Transverse colon (tissue), 4 donors: ENCODE measurements around the gene PTPRQ. TPM values are rescaled to one million over a fixed set of nuclear protein-coding genes. Genes with fewer than 3 reads are reported as not detected.
"Not testable (repeated sequence)": the region's sequence is repeated elsewhere in the genome, so short reads cannot be mapped to it uniquely, and the experiment has no call there.

Source experiments
- DNase-seq: peaks from one replicate; pipeline ENCODE4 v3.0.0-alpha.2; 2019
- H3K27ac ChIP-seq, 4 donors: fragments of 200-600 bp; sonication (generic); 2 replicates each; pipeline ENCODE4 v1.5.1; 2016 to 2018; ENCODE audit warnings: inconsistent platforms in 4 of 4
- H3K27me3 ChIP-seq: fragments of 200-600 bp; sonication (generic); 2 replicates; pipeline ENCODE4 v1.5.1; 2017; ENCODE audit warnings: inconsistent platforms
- H3K36me3 ChIP-seq, 4 donors: fragments of 200-600 bp; sonication (generic); 2 replicates each; pipeline ENCODE4 v1.5.1; 2017 to 2019; ENCODE audit warnings: inconsistent platforms in 4 of 4
- H3K4me1 ChIP-seq, 4 donors: fragments of 200-600 bp; sonication (generic); 2 replicates each; pipeline ENCODE4 v1.5.1; 2017 to 2020; ENCODE audit warnings: inconsistent platforms in 4 of 4
- H3K4me3 ChIP-seq, 4 donors: fragments of 200-600 bp; sonication (generic); 1 replicate in 1 of 4; 2 replicates in 3 of 4; pipeline versions ENCODE4 v1.5.1 to v1.6.1; 2017 to 2019; ENCODE audit warnings: inconsistent platforms in 4 of 4
- H3K9me3 ChIP-seq, 2 donors: fragments of 200-600 bp; sonication (generic); 2 replicates each; pipeline ENCODE4 v1.5.1; 2017 to 2019; ENCODE audit warnings: inconsistent platforms in 2 of 2
- CTCF ChIP-seq, 5 experiments: fragments of 200-600 bp in 3 of 5; fragments of 450-650 bp in 2 of 5; sonication (generic) in 3 of 5; IDR thresholded peaks; 1 replicate in 2 of 5; 2 replicates in 3 of 5; pipeline ENCODE4 v1.5.1; 2016 to 2017; ENCODE audit warnings: antibody characterized with exemption in 5 of 5, inconsistent platforms in 3 of 5, mild to moderate bottlenecking in 2 of 5, moderate library complexity in 1 of 5
- EP300 ChIP-seq: sonication (generic); formaldehyde crosslinking; IDR thresholded peaks from one replicate; pipeline ENCODE4 v1.6.1; 2017; ENCODE audit warnings: antibody characterized with exemption, low read depth
- POLR2A ChIP-seq: fragments of 450-650 bp; IDR thresholded peaks from one replicate; pipeline ENCODE4 v1.6.1; 2016; ENCODE audit warnings: antibody characterized with exemption, mild to moderate bottlenecking, moderate library complexity
- POLR2AphosphoS5 ChIP-seq, 3 donors: sonication (generic); formaldehyde crosslinking; IDR thresholded peaks; one replicate each; pipeline ENCODE4 v1.6.1; 2016; ENCODE audit warnings: antibody characterized with exemption in 3 of 3
- WGBS, 2 donors: methylation state at CpG; one replicate each; pipeline ENCODE4 v1.1.5; 2018; ENCODE audit warnings: low coverage in 1 of 2; 5-methylcytosine and 5-hydroxymethylcytosine counted together
- in situ Hi-C, 4 donors: fragments of 200-750 bp; cut with MboI; loops; one replicate each; pipeline versions ENCODE4 v1.15.0 to v1.15.1; 2017; ENCODE audit warnings: low sequenced_read_pairs in 3 of 4, low pct_ligation_motif_present in 1 of 4, low pct_unique_long_range_greater_than_20kb in 1 of 4
- intact Hi-C: fragments of 100-400 bp; cut with DNase I; formaldehyde crosslinking; loops from one replicate; pipeline ENCODE4 v1.15.1; 2023; ENCODE audit warnings: low total_unique reads
- total RNA-seq, 4 donors: library from RNA; depleted of rRNA; stranded (reverse); fragments of >200 nt; gene quantifications; one replicate each; pipeline ENCODE4 v1.1.0, GENCODE V29; 2016

The PTPRQ gene
- total RNA-seq, 4 donors from 2014 or later = under 0.01 to 0.16 TPM; not detected in 2

- Histone ChIP-seq H3K36me3 (no peaks in the 10 kb centered on the region), H3K27ac (no peak overlapping the region), H3K4me1 (no peaks in the 10 kb centered on the region), H3K4me3 (no peak overlapping the region), H3K27me3 (no peaks in the 10 kb centered on the region), H3K9me3 (no peaks in the 10 kb centered on the region)
- DNase-seq = no peak
- TF ChIP-seq POLR2A = no peak
- no peak for TF ChIP-seq CTCF (IDR thresholded peaks at IDR 0.05)
- TF ChIP-seq EP300 = no peak
- TF ChIP-seq POLR2AphosphoS5 (IDR thresholded peaks at IDR 0.05) = no peak
- 67 to 88% methylated on average over 1 of the region's 1 CpG for WGBS, 2 donors
- in situ Hi-C loops (no loop called here), intact Hi-C loops (no loop called here)
Measured at GRCh38 chr12:80470403-80470802, 26.4 kb downstream of the PTPRQ start.

- intact Hi-C loops = no loop called here
- Histone ChIP-seq H3K27ac (no peak overlapping the region), H3K9me3 (no peaks in the 10 kb centered on the region), H3K36me3 (no peaks in the 10 kb centered on the region), H3K27me3 (no peaks in the 10 kb centered on the region), H3K4me1 (no peaks in the 10 kb centered on the region), H3K4me3 (no peak overlapping the region)
- in situ Hi-C loops = no loop called here
- no peak for DNase-seq
- TF ChIP-seq EP300 (no peak), POLR2A (no peak), POLR2AphosphoS5 (IDR thresholded peaks at IDR 0.05) (no peak), CTCF (IDR thresholded peaks at IDR 0.05) (no peak)
Measured at GRCh38 chr12:80472236-80472635, 28.2 kb downstream of the PTPRQ start.

GRCh38 chr12:80472911-80473500, 29.0 kb downstream of the PTPRQ start:
- Histone ChIP-seq H3K27me3 (no peaks in the 10 kb centered on the region), H3K9me3 (no peaks in the 10 kb centered on the region), H3K27ac (no peak overlapping the region), H3K4me1 (no peaks in the 10 kb centered on the region), H3K4me3 (no peak overlapping the region), H3K36me3 (no peaks in the 10 kb centered on the region)
- intact Hi-C loops (no loop called here), in situ Hi-C loops (no loop called here)
- TF ChIP-seq CTCF (IDR thresholded peaks at IDR 0.05) = peak in 3 of 5 experiments; percentile 11 to 25 (median 25)
- no peak for TF ChIP-seq POLR2A
- no peak for TF ChIP-seq EP300
- WGBS, 2 donors = 3 to 11% methylated on average over 4 of the region's 4 CpGs
- no peak for DNase-seq

GRCh38 chr12:80477521-80478145, 33.6 kb downstream of the PTPRQ start:
- H3K9me3 ChIP-seq, DNase-seq, H3K27ac ChIP-seq, in situ Hi-C loops, H3K36me3 ChIP-seq, intact Hi-C loops, H3K4me1 ChIP-seq, H3K4me3 ChIP-seq, H3K27me3 ChIP-seq: not testable (repeated sequence)
- WGBS, 2 donors = 91 to 97% methylated on average over 15 to 31 of the region's 31 CpGs

GRCh38 chr12:80484746-80485145, 40.7 kb downstream of the PTPRQ start:
- Histone ChIP-seq H3K4me1 (no peaks in the 10 kb centered on the region), H3K9me3 (no peaks in the 10 kb centered on the region), H3K27ac (no peak overlapping the region), H3K36me3 (no peaks in the 10 kb centered on the region), H3K4me3 (no peak overlapping the region), H3K27me3 (no peaks in the 10 kb centered on the region)
- intact Hi-C loops (no loop called here), in situ Hi-C loops (no loop called here)
- WGBS, 2 donors = 45 to 57% methylated on average over 2 of the region's 2 CpGs
- no peak for DNase-seq
- TF ChIP-seq POLR2A (no peak), CTCF (IDR thresholded peaks at IDR 0.05) (no peak), POLR2AphosphoS5 (IDR thresholded peaks at IDR 0.05) (no peak), EP300 (no peak)
